Metanephros (tissue), 2 donors: Measurements from ENCODE around the gene EIF3L. TPM values are rescaled to one million over a fixed set of nuclear protein-coding genes. Genes with fewer than 3 reads are reported as not detected.

Source experiments
- small RNA-seq: library from RNA; depleted of rRNA; stranded (forward); fragments of <200 nt; gene quantifications from one replicate; pipeline ENCODE3, GENCODE V24; 2014; ENCODE audit warnings: low replicate concordance
- total RNA-seq: library from RNA; depleted of rRNA; stranded (reverse); fragments of >200 nt; gene quantifications from one replicate; pipeline ENCODE4 v1.2.3, GENCODE V29; 2014

The EIF3L gene
- total RNA-seq: 592 TPM

GRCh38 chr22:37849089-37849751 is at the start of gene EIF3L:
Gene EIF3L, plus strand, starts transcription at chr22:37849419. Its CDS starts 31 bp downstream, at chr22:37849450.

GRCh38 chr22:37807410-37808293 is 41.6 kb upstream of the EIF3L start, which contains the start of gene GCAT:
Gene GCAT, plus strand, starts transcription at chr22:37807934. Its CDS starts 34 bp downstream, at chr22:37807968.

GRCh38 chr22:37823134-37823985 is 25.9 kb upstream of the EIF3L start, which contains the start of gene GALR3:
Gene GALR3, plus strand, starts transcription at chr22:37823382. Its CDS starts 25 bp downstream, at chr22:37823407.

GRCh38 chr22:37905534-37906363 is 56.5 kb downstream of the EIF3L start, which contains the start of gene MICALL1:
Gene MICALL1, plus strand, starts transcription at chr22:37906297. Its CDS starts 126 bp downstream, at chr22:37906423.

Small RNAs within 50 kb of the gene (small RNA-seq; reads per million reads assigned to genes)
- gene MIR659: 0.49 reads per million, percentile 60 among the genes with 10 or more reads in this experiment

Other genes starting within 250 kb of the EIF3L start
- 52.0 TPM for gene GGA1, start 240.6 kb upstream of the EIF3L start, total RNA-seq
- gene SH3BP1, start 209.8 kb upstream of the EIF3L start, total RNA-seq: 11.7 TPM
- gene PDXP, start 190.7 kb upstream of the EIF3L start, total RNA-seq: 11.3 TPM
- 895 TPM for gene LGALS1, start 173.8 kb upstream of the EIF3L start, total RNA-seq
- gene NOL12, start 163.1 kb upstream of the EIF3L start, total RNA-seq: 13.5 TPM
- 94.7 TPM for gene TRIOBP, start 152.4 kb upstream of the EIF3L start, total RNA-seq
- 16.9 TPM for gene GCAT, start 41.5 kb upstream of the EIF3L start, total RNA-seq
- gene GALR3, start 26.0 kb upstream of the EIF3L start, total RNA-seq: 0.23 TPM
- gene ANKRD54, start 5.1 kb upstream of the EIF3L start, total RNA-seq: 23.7 TPM
- gene MICALL1, start 56.9 kb downstream of the EIF3L start, total RNA-seq: 26.1 TPM
- 0.64 TPM for gene C22orf23, start 104.2 kb downstream of the EIF3L start, total RNA-seq
- gene POLR2F, start 104.3 kb downstream of the EIF3L start, total RNA-seq: 32.3 TPM
- 1.9 TPM for gene SOX10, start 135.1 kb downstream of the EIF3L start, total RNA-seq
- 32.1 TPM for gene PICK1, start 208.0 kb downstream of the EIF3L start, total RNA-seq
- gene SLC16A8, start 234.8 kb downstream of the EIF3L start, total RNA-seq: 2.2 TPM